Measurements from ENCODE around the gene SIGLEC1.

DNA sequence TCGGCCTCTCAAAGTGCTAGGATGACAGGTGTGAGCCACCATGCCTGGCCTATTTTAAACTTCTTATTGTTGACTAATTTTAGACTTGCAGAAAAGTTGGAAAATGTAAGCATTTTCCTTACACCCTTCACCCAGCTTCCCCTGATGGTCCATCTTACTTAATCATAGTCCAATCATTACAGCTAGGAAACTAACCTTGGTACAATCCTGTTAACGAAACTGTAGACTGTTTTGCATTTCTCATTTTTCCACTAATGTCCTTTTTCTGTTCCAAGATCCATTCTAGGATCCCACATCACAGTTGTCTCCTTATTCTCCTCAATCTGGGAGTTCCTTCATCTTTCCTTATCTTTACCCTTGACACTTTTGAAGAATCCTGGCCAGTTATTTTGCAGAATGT lies 48.5 kb downstream of the SIGLEC1 start:
- TF ChIP-seq, protein P1, sequence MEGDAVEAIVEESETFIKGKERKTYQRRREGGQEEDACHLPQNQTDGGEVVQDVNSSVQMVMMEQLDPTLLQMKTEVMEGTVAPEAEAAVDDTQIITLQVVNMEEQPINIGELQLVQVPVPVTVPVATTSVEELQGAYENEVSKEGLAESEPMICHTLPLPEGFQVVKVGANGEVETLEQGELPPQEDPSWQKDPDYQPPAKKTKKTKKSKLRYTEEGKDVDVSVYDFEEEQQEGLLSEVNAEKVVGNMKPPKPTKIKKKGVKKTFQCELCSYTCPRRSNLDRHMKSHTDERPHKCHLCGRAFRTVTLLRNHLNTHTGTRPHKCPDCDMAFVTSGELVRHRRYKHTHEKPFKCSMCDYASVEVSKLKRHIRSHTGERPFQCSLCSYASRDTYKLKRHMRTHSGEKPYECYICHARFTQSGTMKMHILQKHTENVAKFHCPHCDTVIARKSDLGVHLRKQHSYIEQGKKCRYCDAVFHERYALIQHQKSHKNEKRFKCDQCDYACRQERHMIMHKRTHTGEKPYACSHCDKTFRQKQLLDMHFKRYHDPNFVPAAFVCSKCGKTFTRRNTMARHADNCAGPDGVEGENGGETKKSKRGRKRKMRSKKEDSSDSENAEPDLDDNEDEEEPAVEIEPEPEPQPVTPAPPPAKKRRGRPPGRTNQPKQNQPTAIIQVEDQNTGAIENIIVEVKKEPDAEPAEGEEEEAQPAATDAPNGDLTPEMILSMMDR (IDR thresholded peaks at IDR 0.05), result no peak
- TF ChIP-seq POLR2A (IDR thresholded peaks at IDR 0.05), result no peak
